GM18505 (cell line): ENCODE results near the gene CHCHD6.

Experiments
- ATAC-seq: cut with Tn5 transposase; IDR thresholded peaks from one replicate; pipeline ENCODE4 v1.9.1; 2021; ENCODE audit not compliant: unreplicated experiment
- POLR2A ChIP-seq: IDR thresholded peaks from 4 replicates; pipeline ENCODE4 v1.6.1; 2011; ENCODE audit warnings: borderline replicate concordance; ENCODE audit not compliant: insufficient read depth, insufficient read length; ENCODE audit errors: extremely low read depth

CHCHD6 gene

GRCh38 chr3:126976906-126977305 lies 272.9 kb downstream of the CHCHD6 start:
- no peak for ATAC-seq
- TF ChIP-seq POLR2A: no peak

- ATAC-seq: no peak
- no peak for TF ChIP-seq POLR2A
These were observed 273.8 kb downstream of the CHCHD6 start for GRCh38 chr3:126977821-126978220.

GRCh38 chr3:126978291-126978690 lies 274.3 kb downstream of the CHCHD6 start:
- no peak for ATAC-seq
- TF ChIP-seq POLR2A: no peak

DNA sequence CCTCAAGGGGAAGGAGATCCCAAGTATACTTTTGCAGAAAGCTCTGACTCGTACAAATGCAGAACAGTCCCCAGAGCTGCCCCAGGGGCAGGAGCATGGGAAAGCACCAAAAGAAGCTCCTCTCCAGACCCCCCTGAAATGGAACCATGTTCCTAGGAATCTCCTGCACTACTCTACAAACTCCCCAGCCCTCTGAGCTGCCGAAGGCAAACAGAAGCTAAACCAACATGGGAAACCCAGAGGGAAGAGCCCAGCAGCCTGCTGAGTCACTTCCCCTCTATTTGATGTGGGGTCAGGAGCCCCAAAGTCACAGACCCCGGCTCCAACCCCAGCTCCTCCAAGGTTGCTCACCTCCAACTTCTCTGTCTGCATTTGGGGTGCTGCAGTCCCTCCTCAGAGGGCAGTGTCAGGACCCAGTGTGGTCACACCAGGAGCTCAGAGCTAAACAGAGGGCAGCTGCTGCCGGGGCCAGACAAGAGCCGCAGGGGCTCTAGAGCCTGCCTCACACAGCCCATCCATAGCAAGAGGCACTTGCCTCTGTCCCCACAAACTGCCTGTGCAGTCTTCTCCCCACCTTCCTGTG lies 275.1 kb downstream of the CHCHD6 start:
- TF ChIP-seq POLR2A: no peak

DNA sequence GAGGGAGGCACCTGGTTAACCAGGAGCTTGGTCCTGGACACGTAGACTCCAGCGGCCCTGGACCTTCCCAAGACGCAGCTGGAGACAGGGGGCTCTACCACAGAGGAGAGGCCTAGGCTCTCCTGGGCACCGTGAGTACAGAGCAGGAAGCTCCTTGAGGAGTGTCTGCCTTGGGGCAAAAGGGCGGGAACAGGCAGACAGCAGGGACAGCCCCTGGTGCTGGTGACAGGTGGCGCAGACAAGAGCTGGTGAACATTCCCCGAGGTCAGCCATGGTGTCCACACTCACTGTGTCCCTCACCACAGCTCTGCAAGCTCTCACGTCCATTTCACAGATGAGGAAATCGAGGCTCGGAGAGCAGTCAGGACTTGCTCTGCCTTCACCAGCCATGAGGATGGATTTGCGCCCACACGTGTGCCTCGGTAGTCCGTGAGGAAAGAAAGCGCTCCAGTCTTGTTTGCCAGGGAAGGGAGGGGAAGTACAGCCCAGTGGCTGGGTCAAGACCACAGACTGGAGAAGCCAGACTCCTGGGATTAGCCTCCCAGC lies 276.3 kb downstream of the CHCHD6 start:
- TF ChIP-seq POLR2A: no peak
- no peak for ATAC-seq

More for the DNA sequence above, 275.1 kb downstream of the CHCHD6 start:
- ATAC-seq: no peak

- peak; percentile 32 for ATAC-seq
- TF ChIP-seq POLR2A: no peak
These were observed 278.1 kb downstream of the CHCHD6 start for GRCh38 chr3:126982126-126982470.

DNA sequence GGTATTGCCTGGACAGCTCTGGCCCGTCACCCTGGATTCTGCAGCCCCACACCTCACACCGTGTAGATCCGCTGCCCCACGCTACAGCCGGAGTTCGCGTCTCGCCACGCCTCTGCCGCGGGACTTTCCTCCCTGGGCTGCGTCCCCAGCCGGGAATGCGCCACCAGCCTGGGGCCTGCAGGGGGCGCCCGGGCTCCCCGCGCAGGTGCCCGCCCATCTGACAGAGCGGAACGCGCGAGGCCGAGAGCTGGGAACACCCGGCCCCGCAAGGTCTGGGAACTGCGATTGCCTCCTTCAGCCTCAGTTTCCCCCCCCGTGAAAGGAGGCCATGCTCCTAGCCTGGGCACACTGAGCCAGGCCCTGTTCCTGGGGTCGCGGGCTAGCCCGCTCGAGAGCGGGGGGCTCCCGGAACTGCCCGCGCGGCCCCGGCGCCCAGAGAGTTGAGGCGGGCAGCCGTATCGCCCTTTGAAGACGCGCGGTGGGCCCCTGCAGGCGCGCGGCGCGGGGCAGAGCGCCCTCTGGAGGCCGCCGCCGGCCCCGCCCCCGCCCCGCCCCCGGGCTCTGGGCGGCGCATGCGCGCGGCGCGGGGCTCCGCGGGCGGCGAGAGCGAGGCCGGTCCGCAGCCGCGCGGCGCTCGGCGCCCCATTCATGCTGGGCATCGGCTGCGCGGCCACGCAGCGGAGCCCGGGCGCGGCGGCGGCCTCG lies 278.6 kb downstream of the CHCHD6 start, which contains the start of gene PLXNA1:
Gene PLXNA1, plus strand, starts transcription at position 645 of the 705 bp plus-strand sequence. CDS start 5,479 bp downstream, outside the sequence.
- peak; percentile 61 for ATAC-seq
- peak; percentile 41 for TF ChIP-seq POLR2A

GRCh38 chr3:126983276-126983652 lies 279.2 kb downstream of the CHCHD6 start:
- ATAC-seq: peak; percentile 7
- no peak for TF ChIP-seq POLR2A

DNA sequence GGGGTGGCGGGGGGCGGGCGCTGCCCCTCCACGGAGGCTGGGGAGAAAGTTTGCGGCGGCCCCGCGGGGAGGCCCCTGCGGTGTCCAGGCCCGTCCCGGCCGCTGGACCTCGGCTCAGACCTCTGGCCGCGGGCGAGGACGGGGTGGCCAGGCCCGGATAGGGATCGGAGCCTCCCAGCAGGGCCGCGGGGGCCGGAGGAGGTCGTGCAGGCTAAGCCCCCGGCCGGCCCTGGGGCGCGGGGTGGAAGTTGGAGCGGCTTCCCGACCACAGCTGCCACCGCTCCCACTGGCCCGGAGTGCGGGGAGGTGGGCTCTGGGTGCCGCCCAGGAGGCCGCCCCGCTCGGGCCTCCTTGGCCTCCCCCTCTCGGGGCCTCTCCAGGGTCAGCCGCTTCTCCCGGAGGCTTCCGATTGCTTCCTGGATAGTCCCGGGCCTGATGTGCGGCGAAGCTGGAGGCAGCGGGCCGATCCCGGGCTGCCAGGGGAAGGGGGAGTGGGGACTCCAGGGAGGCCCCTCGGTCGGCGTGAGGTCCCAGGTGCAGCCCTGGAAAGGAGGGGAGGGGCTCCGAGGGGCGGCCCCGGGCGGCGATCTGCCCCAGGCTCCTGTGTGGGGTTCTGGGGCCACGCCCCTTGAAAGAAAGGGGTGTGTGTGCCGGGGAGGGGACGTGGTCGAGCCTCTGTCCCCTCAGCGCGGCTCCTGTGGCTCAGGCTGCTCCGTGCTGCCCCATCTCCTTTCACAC lies 279.8 kb downstream of the CHCHD6 start:
- ATAC-seq: peak; percentile 4
- no peak for TF ChIP-seq POLR2A

DNA sequence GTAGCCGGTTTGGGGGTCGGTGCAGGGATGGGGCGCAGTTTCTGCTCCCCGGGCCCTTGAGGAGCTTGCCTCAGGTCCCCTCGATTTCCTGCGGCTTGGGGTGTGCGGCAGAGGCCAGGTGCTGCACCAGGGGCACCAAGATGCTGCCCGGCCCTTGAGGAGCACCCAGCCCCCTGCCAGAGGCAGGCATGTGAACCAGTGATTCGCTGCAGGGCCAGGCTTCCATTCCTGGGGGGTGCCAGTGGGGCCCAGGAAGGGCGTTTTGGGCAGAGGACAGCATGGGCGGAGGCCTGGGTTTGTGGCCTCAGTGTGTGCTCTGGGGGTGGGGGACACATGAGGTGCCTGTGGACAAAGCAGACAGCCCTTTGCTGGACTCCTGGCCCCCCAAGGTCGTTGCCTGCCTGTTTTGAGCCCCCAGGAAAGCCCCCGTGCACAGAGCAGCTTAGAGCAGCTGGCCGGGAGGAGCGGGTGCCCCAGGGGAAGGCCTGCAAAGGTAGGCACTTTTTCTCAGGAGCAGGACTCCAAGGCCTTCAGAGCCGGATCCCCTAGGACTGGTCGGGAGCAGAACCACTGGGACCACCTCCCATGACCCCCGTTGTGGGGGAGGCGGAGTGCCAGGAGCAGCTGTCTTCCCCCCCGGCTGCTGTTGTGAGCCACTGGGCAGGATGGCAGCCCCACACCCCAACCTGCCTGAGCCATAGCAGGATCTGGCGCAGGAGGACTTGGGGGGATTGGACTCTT lies 280.5 kb downstream of the CHCHD6 start:
- ATAC-seq: no peak
- TF ChIP-seq POLR2A: no peak

DNA sequence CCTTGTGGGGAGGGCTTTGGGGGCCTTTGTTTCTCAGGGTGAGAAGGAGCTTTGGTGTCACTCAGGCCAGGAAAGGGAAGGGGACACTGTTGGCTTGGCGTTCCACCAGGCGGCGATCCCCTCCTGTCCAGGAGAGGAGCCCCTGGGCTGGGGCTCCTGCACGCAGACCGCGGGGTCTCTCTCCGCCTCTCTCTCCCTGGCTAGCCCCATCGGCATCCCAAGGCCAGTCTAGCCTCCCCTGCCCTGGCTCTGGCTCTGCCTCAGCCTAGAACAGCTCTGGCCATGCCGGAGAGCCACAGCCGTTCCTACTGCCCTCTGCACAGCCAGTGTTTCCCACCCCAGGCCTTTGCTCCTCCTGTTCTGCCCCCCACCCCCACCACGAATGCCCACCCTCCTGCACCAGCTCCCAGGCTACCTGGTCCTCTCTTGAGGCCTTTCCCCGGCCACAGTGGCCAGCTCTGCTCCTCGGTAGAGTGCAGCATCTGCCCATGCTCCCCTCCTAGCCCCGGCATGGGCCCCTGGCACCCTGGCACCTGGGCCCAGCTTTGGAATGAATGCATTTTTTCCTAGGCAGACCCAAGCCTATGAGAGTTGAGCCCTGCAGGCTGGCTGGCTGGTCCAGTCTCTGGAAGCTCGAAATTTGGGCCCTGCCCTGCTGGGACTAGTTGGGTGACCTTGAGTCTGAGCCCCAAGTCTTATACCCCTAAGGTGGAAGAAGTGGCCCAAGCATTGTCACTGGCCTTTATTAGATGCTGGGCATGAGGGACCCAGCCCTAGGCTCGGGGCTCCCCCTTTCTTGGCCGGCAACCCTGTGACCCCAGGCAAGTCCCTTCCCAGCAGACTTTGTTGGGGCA lies 281.3 kb downstream of the CHCHD6 start:
- ATAC-seq: no peak
- no peak for TF ChIP-seq POLR2A

GRCh38 chr3:126986001-126986400 lies 282.0 kb downstream of the CHCHD6 start:
- no peak for TF ChIP-seq POLR2A
- no peak for ATAC-seq
